H9 (cell line): Measurements from ENCODE around the gene SIGMAR1. TPM values are rescaled to one million over a fixed set of nuclear protein-coding genes. Genes with fewer than 3 reads are reported as not detected.

Source experiments
- DNase-seq: peaks from one replicate; pipeline ENCODE4 v3.0.0-alpha.2; 2017
- H2AFZ ChIP-seq: one replicate; pipeline ENCODE4 v1.6.1; 2013; ENCODE audit warnings: mild to moderate bottlenecking, low read length, control low read depth, moderate library complexity
- H2AK5ac ChIP-seq: 2 replicates; pipeline ENCODE4 v1.6.1; 2013; ENCODE audit warnings: low read length, control low read depth, mixed read lengths; ENCODE audit not compliant: insufficient read length
- H2BK120ac ChIP-seq: one replicate; pipeline ENCODE4 v1.6.1; 2013; ENCODE audit warnings: low read depth, mild to moderate bottlenecking, low read length, control low read depth, inconsistent platforms; ENCODE audit not compliant: poor library complexity, severe bottlenecking
- H2BK12ac ChIP-seq: 2 replicates; pipeline ENCODE4 v1.6.1; 2013; ENCODE audit warnings: low read length, control low read depth, mixed read lengths, low read depth; ENCODE audit not compliant: insufficient read length
- H2BK15ac ChIP-seq: 2 replicates; pipeline ENCODE4 v1.6.1; 2013; ENCODE audit warnings: low read depth, low read length, control low read depth
- H2BK20ac ChIP-seq: one replicate; pipeline ENCODE4 v1.6.1; 2013; ENCODE audit warnings: low read depth, mild to moderate bottlenecking, low read length, control low read depth, inconsistent platforms; ENCODE audit not compliant: poor library complexity, severe bottlenecking
- H2BK5ac ChIP-seq: 2 replicates; pipeline ENCODE4 v1.6.1; 2013; ENCODE audit warnings: low read length, control low read depth, mixed read lengths; ENCODE audit not compliant: insufficient read length
- H3K14ac ChIP-seq: 2 replicates; pipeline ENCODE4 v1.6.1; 2013; ENCODE audit warnings: low read length, control low read depth; ENCODE audit not compliant: insufficient read depth
- H3K18ac ChIP-seq: 2 replicates; pipeline ENCODE4 v1.6.1; 2013; ENCODE audit warnings: low read depth, mild to moderate bottlenecking, mixed read lengths, low read length, control low read depth; ENCODE audit not compliant: insufficient read length
- H3K23ac ChIP-seq: 2 replicates; pipeline ENCODE4 v1.6.1; 2013; ENCODE audit warnings: low read length, control low read depth, mixed read lengths, low read depth; ENCODE audit not compliant: insufficient read length
- H3K23me2 ChIP-seq: 2 replicates; pipeline ENCODE4 v1.6.1; 2013; ENCODE audit warnings: low read depth, mild to moderate bottlenecking, mixed read lengths, low read length, control low read depth; ENCODE audit not compliant: insufficient read length, poor library complexity, severe bottlenecking
- H3K27ac ChIP-seq: 2 replicates; pipeline ENCODE4 v1.5.1; 2013; ENCODE audit warnings: low read length, control low read depth, mixed read lengths, low read depth; ENCODE audit not compliant: insufficient read length
- H3K27me3 ChIP-seq: 2 replicates; pipeline ENCODE4 v1.6.1; 2013; ENCODE audit warnings: low read length, control low read depth, inconsistent platforms; ENCODE audit not compliant: insufficient read depth
- H3K4ac ChIP-seq: 2 replicates; pipeline ENCODE4 v1.6.1; 2013; ENCODE audit warnings: low read depth, mild to moderate bottlenecking, control low read depth, inconsistent platforms, low read length, moderate library complexity
- H3K4me1 ChIP-seq: 2 replicates; pipeline ENCODE4 v1.6.1; 2013; ENCODE audit warnings: low read length, control low read depth, inconsistent platforms; ENCODE audit not compliant: insufficient read depth
- H3K4me2 ChIP-seq: 2 replicates; pipeline ENCODE4 v1.6.1; 2013; ENCODE audit warnings: low read length, control low read depth, mixed read lengths; ENCODE audit not compliant: insufficient read length, insufficient read depth
- H3K56ac ChIP-seq: 2 replicates; pipeline ENCODE4 v1.6.1; 2013; ENCODE audit warnings: low read depth, mild to moderate bottlenecking, mixed read lengths, low read length, control low read depth; ENCODE audit not compliant: insufficient read length
- H3K79me1 ChIP-seq: 2 replicates; pipeline ENCODE4 v1.6.1; 2013; ENCODE audit warnings: low read depth, mild to moderate bottlenecking, moderate library complexity, low read length, control low read depth, inconsistent platforms; ENCODE audit not compliant: insufficient read depth, poor library complexity, severe bottlenecking
- H3K79me2 ChIP-seq: 2 replicates; pipeline ENCODE4 v1.6.1; 2013; ENCODE audit warnings: low read length, control low read depth, inconsistent platforms; ENCODE audit not compliant: insufficient read depth
- H3K9ac ChIP-seq: 2 replicates; pipeline ENCODE4 v1.6.1; 2013; ENCODE audit warnings: low read length, control low read depth, mixed read lengths; ENCODE audit not compliant: insufficient read length; ENCODE audit errors: extremely low read depth
- H3K9me3 ChIP-seq: one replicate; pipeline ENCODE4 v1.6.1; 2013; ENCODE audit warnings: low read depth, low read length, inconsistent platforms; ENCODE audit not compliant: control insufficient read depth
- H3T11ph ChIP-seq: one replicate; pipeline ENCODE4 v1.6.1; 2013; ENCODE audit warnings: mild to moderate bottlenecking, low read length, control low read depth, inconsistent platforms
- H4K20me1 ChIP-seq: one replicate; pipeline ENCODE4 v1.6.1; 2013; ENCODE audit not compliant: control insufficient read depth, insufficient read length, insufficient read depth
- H4K5ac ChIP-seq: 2 replicates; pipeline ENCODE4 v1.6.1; 2013; ENCODE audit warnings: low read depth, mild to moderate bottlenecking, mixed read lengths, low read length, control low read depth; ENCODE audit not compliant: insufficient read length
- H4K8ac ChIP-seq: replicated peaks from 2 replicates; pipeline ENCODE4 v1.6.1; 2013; ENCODE audit warnings: low read length, control low read depth, mixed read lengths, low read depth; ENCODE audit not compliant: insufficient read length
- H4K91ac ChIP-seq: 2 replicates; pipeline ENCODE4 v1.6.1; 2013; ENCODE audit warnings: low read depth, mild to moderate bottlenecking, moderate library complexity, mixed read lengths, low read length, control low read depth; ENCODE audit not compliant: insufficient read length
- H3K27ac Mint-ChIP-seq, 3 experiments: 2 replicates in 2 of 3; 3 replicates in 1 of 3; pipeline ENCODE4 v1.8.0; 2020 to 2021; ENCODE audit warnings: mixed read lengths in 3 of 3, mild to moderate bottlenecking in 1 of 3, moderate library complexity in 1 of 3
- H3K27me3 Mint-ChIP-seq: 2 replicates; pipeline ENCODE4 v1.8.0; 2021; ENCODE audit warnings: low read depth, mild to moderate bottlenecking, moderate library complexity, mixed read lengths
- H3K36me3 Mint-ChIP-seq, 3 experiments: 2 replicates in 2 of 3; 3 replicates in 1 of 3; pipeline ENCODE4 v1.8.0; 2020 to 2021; ENCODE audit warnings: low read depth in 3 of 3, mixed read lengths in 3 of 3; ENCODE audit not compliant: insufficient read depth in 1 of 3
- H3K4me1 Mint-ChIP-seq, 2 experiments: 2 replicates each; pipeline ENCODE4 v1.8.0; 2020; ENCODE audit warnings: mixed read lengths in 2 of 2
- H3K4me3 Mint-ChIP-seq, 2 experiments: 2 replicates in 1 of 2; 3 replicates in 1 of 2; pipeline ENCODE4 v1.8.0; 2020 to 2021; ENCODE audit warnings: mild to moderate bottlenecking in 2 of 2, mixed read lengths in 2 of 2, moderate library complexity in 1 of 2
- H3K9me3 Mint-ChIP-seq, 2 experiments: 2 replicates in 1 of 2; 3 replicates in 1 of 2; pipeline ENCODE4 v1.8.0; 2020; ENCODE audit warnings: mild to moderate bottlenecking in 2 of 2, mixed read lengths in 2 of 2, moderate library complexity in 1 of 2
- CTCF ChIP-seq: fragments of 200-600 bp; sonication (generic); conservative IDR thresholded peaks from 3 replicates; pipeline ENCODE4 v1.8.0; 2021; ENCODE audit warnings: antibody characterized with exemption, mild to moderate bottlenecking
- WGBS: extraction: QIAGEN DNeasy Blood & Tissue Kit; methylation state at CpG from one replicate; pipeline ENCODE4 v1.1.7; 2013; ENCODE audit warnings: missing lambda C conversion rate, low lambda C conversion rate, mixed read lengths; ENCODE audit not compliant: insufficient read length; ENCODE audit errors: extremely low coverage; 5-methylcytosine and 5-hydroxymethylcytosine counted together
- total RNA-seq: library from RNA; stranded (reverse); gene quantifications from 2 replicates; pipeline ENCODE4 v1.2.1, GENCODE V29; 2021

SIGMAR1 gene
- total RNA-seq, 1 experiment from 2014 or later: 68.3 TPM

GRCh38 chr9:34592895-34593601 lies 44.5 kb downstream of the SIGMAR1 start:
- Histone ChIP-seq H3K4me1 (peaks cover 5% of the 10 kb centered on the region; the same call in 1 of the 2 replicates), H3K56ac (no peak overlapping the region), H2AK5ac (no peak overlapping the region), H2BK15ac (no peak overlapping the region), H2BK12ac (no peak overlapping the region), H2BK20ac (no peak overlapping the region), H3K18ac (no peak overlapping the region), H3T11ph (no peak overlapping the region), H4K91ac (no peak overlapping the region), H3K14ac (no peak overlapping the region), H3K27ac (no peak overlapping the region), H3K23ac (no peak overlapping the region), H3K9ac (no peak overlapping the region), H3K9me3 (no peaks in the 10 kb centered on the region), H3K23me2 (peaks cover 21% of the 10 kb centered on the region), H4K5ac (no peak overlapping the region), H3K4me2 (peak overlapping the region; percentile 28), H3K79me2 (no peaks in the 10 kb centered on the region), H2BK120ac (no peak overlapping the region), H2BK5ac (no peak overlapping the region), H3K27me3 (peaks cover 49% of the 10 kb centered on the region), H4K8ac (no peak overlapping the region), H3K79me1 (no peaks in the 10 kb centered on the region), H3K4ac (no peak overlapping the region), H4K20me1 (peaks cover 4% of the 10 kb centered on the region), H2AFZ (no peak overlapping the region)
- no peak for TF ChIP-seq CTCF
- Mint-ChIP-seq H3K36me3 (peaks cover 0 to 2% (median 0%) of the 10 kb centered on the region in 3 experiments; a peak in 1 of 7 replicates), H3K27ac (no peak overlapping the region; a peak in 1 of 7 replicates), H3K9me3 (no peaks in the 10 kb centered on the region; a peak in 1 of 5 replicates), H3K4me3 (peak overlapping the region in 1 of 2 experiments; percentile 69; a peak in 3 of 5 replicates), H3K4me1 (peaks cover 23 to 36% of the 10 kb centered on the region in 2 experiments), H3K27me3 (peaks cover 86% of the 10 kb centered on the region)
- peak; percentile 64 for DNase-seq
- WGBS: no CpG with 5 or more reads among the region's 26 CpGs
